ENCODE data around the gene MORF4L1.

DNA sequence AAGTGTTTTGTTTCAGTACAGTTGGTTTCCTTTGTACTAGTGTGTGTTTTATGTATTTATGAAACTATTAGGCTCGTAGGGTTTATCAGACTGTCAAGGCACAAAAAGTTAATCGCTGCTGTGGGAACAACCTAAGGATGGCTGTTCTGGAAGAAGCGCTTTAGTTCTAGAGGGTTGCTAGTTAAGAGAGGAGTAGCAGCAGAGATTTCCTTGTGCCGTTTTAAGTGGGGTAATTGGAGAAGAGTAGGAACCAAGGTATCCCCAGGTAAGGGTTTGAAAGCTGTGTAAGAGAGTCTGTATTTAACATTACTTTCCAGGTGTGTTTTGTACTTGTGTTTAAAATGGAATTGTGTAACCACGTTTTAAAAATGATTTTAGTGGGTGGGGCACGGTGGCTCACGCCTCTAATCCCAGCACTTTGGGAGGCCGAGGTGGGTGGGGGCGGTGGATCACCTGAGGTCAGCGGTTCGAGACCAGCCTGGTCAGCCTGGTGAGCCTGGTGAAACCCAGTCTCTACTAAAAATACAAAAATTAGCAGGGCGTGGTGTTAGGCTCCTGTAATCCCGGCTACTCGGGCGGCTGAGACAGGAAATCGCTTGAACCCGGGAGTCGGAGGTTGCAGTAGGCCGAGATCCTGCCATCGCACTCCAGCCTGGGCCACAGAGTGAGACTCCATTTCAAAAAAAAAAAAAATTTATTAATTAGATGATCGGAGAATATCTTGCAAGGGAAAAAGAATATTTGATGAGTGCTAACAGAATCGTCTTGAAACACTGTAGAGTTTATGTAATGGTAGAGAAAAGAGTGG is 2.6 kb downstream of the MORF4L1 start:
- TF ChIP-seq, protein P1, sequence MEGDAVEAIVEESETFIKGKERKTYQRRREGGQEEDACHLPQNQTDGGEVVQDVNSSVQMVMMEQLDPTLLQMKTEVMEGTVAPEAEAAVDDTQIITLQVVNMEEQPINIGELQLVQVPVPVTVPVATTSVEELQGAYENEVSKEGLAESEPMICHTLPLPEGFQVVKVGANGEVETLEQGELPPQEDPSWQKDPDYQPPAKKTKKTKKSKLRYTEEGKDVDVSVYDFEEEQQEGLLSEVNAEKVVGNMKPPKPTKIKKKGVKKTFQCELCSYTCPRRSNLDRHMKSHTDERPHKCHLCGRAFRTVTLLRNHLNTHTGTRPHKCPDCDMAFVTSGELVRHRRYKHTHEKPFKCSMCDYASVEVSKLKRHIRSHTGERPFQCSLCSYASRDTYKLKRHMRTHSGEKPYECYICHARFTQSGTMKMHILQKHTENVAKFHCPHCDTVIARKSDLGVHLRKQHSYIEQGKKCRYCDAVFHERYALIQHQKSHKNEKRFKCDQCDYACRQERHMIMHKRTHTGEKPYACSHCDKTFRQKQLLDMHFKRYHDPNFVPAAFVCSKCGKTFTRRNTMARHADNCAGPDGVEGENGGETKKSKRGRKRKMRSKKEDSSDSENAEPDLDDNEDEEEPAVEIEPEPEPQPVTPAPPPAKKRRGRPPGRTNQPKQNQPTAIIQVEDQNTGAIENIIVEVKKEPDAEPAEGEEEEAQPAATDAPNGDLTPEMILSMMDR (IDR thresholded peaks at IDR 0.05; ENCODE audit: low read depth, low read length, poor library complexity, severe bottlenecking): no peak
- TF ChIP-seq EZH2phosphoT487 (IDR thresholded peaks at IDR 0.05; ENCODE audit: borderline replicate concordance, low read length): no peak
